ENCODE measurements around the gene RYK. TPM values are rescaled to one million over a fixed set of nuclear protein-coding genes. Genes with fewer than 3 reads are reported as not detected.

RYK gene
- total RNA-seq = 81.0 and 86.1 TPM in 2 replicates

DNA sequence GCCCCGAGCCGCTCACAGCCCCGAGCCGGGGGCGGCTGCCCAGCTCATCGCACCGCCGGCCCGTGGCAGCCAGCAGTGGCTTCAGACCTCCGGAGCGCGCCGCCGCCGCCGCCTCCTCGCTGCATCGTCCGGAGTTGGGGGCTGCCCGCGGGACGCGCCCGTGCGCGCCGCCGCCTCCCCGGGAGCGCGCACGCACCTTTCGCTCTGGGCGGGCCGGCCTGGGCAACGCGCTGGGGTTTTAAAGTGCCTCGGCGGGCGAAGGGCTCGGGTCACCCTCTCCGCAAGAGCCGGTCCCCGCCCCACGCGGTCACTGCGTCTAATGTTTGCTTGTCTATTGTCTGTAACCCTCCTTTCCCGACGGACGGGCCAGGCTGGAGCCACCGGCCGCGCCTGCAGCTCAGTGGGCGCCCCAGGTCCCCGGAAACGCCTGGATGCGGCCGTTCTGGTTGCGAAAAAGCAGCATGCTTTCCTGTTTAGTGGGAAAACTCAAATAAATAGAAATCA, at the start of gene RYK:
Gene RYK, minus strand, starts transcription at position 143 of the 504 bp plus-strand sequence. CDS start 205 bp downstream, outside the sequence.

Other genes starting within 250 kb of the RYK start
- gene SLCO2A1, start 220.9 kb downstream of the RYK start, total RNA-seq = 0.15 and 0.65 TPM in 2 replicates
- gene AMOTL2, start 123.6 kb upstream of the RYK start, total RNA-seq = 79.0 and 119 TPM in 2 replicates
- gene ANAPC13, start 235.1 kb upstream of the RYK start, total RNA-seq = 71.5 and 101 TPM in 2 replicates
- 12.8 and 14.6 TPM in 2 replicates for gene CEP63, start 235.2 kb upstream of the RYK start, total RNA-seq

All from epithelial cell of umbilical artery (primary cell).